Measurements from ENCODE around the gene CATSPER3. TPM values are rescaled to one million over a fixed set of nuclear protein-coding genes. Genes with fewer than 3 reads are reported as not detected.

Gene CATSPER3
- total and polyA plus RNA-seq, 2 of the 13 experiments (the other 11 are each of a cell fraction or from before 2014, with no cell fraction given), result 0.33 to 0.37 TPM

DNA sequence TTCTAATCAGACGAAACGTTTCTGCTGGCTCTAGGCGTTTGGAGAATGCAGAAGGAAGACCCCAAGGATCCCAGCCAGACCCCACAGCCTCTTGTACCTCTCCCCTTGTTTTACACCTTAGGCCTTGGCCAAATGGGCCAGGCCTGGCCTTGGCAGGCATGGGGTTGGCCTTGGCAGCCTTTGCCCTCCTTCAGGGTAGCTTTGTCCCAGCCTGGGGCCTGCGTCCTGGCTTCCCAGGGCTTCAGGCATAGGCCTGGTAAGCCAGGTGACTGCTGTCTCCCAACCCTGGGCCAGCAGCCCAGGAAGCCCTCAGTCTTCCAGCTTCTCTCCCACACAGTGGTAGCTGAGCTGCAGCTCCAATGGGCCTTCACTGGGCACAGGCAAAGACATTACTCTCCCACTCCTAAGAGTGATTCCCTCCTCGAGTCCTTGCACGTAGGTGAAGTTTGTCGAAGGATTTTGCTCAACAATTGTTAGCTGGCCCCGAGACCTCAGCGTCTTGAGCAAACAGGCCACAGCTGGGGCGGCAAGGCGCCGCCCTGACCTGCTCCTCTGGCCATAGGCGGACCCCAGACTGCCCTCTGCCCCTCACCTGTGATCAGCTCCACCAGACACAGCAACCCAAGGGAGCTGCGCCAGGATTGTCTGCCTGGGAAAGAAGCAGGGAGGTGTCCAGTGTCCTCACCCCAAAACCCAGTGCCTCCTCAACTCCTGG lies 67.4 kb downstream of the CATSPER3 start (continued):
- TF ChIP-seq HOXA3 (CRISPR knock-in tag; IDR thresholded peaks at IDR 0.05), result 0 out of 2 replicates have a peak, but pooled peaks have one; percentile 9
- TF ChIP-seq ZNF274 (CRISPR knock-in tag; IDR thresholded peaks at IDR 0.05), result 0 out of 2 replicates have a peak, but pooled peaks have one; percentile 8
- no peak for TF ChIP-seq TOPORS (CRISPR knock-in tag; IDR thresholded peaks at IDR 0.05)
- TF ChIP-seq, protein P1, sequence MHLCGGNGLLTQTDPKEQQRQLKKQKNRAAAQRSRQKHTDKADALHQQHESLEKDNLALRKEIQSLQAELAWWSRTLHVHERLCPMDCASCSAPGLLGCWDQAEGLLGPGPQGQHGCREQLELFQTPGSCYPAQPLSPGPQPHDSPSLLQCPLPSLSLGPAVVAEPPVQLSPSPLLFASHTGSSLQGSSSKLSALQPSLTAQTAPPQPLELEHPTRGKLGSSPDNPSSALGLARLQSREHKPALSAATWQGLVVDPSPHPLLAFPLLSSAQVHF (CRISPR knock-in tag; IDR thresholded peaks at IDR 0.05), result no peak
- TF ChIP-seq, protein P2, sequence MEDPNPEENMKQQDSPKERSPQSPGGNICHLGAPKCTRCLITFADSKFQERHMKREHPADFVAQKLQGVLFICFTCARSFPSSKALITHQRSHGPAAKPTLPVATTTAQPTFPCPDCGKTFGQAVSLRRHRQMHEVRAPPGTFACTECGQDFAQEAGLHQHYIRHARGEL (CRISPR knock-in tag; IDR thresholded peaks at IDR 0.05), result no peak
- TF ChIP-seq TBX2 (CRISPR knock-in tag; IDR thresholded peaks at IDR 0.05; ENCODE audit: borderline replicate concordance), result peak; percentile 10; the same call in 1 of the 2 replicates
- no peak for TF ChIP-seq ZZZ3 (CRISPR knock-in tag; IDR thresholded peaks at IDR 0.05; ENCODE audit: borderline replicate concordance)
- no peak for TF ChIP-seq ZNF180 (CRISPR knock-in tag; IDR thresholded peaks at IDR 0.05; ENCODE audit: borderline replicate concordance, low read depth)
- TF ChIP-seq, protein P3, sequence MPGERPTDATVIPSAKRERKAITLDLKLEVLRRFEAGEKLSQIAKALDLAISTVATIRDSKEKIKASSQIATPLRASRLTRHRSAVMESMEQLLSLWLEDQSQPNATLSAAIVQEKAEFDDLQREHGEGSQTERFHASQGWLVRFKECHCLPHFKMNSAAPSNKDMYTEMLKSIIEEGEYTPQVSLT (CRISPR knock-in tag; IDR thresholded peaks at IDR 0.05; ENCODE audit: borderline replicate concordance, low read depth), result no peak
- TF ChIP-seq CAMTA2 (CRISPR knock-in tag; IDR thresholded peaks at IDR 0.05; ENCODE audit: borderline replicate concordance), result no peak
- no peak for TF ChIP-seq ZNF34 (CRISPR knock-in tag; IDR thresholded peaks at IDR 0.05; ENCODE audit: borderline replicate concordance)
- no peak for TF ChIP-seq ZNF263 (CRISPR knock-in tag; IDR thresholded peaks at IDR 0.05)
- TF ChIP-seq PTBP1 (IDR thresholded peaks at IDR 0.05; ENCODE audit: low read depth, low read length, poor library complexity, severe bottlenecking), result no peak
- no peak for TF ChIP-seq STAT5B (CRISPR knock-in tag; IDR thresholded peaks at IDR 0.05)
- no peak for TF ChIP-seq RAD21 (CRISPR knock-in tag; IDR thresholded peaks at IDR 0.05)
- TF ChIP-seq YEATS2 (CRISPR knock-in tag; IDR thresholded peaks at IDR 0.05; ENCODE audit: borderline replicate concordance), result no peak
- TF ChIP-seq ZNF703 (CRISPR knock-in tag; IDR thresholded peaks at IDR 0.05; ENCODE audit: borderline replicate concordance), result no peak
- 0 out of 2 replicates have a peak, but pooled peaks have one; percentile 18 for TF ChIP-seq ZFX (CRISPR knock-in tag; IDR thresholded peaks at IDR 0.05; ENCODE audit: low read depth)
- TF ChIP-seq ZKSCAN5 (CRISPR knock-in tag; IDR thresholded peaks at IDR 0.05), result no peak
- TF ChIP-seq MEIS1 (CRISPR knock-in tag; IDR thresholded peaks at IDR 0.05; ENCODE audit: borderline replicate concordance), result no peak
- TF ChIP-seq ZNF7 (CRISPR knock-in tag; IDR thresholded peaks at IDR 0.05), result no peak
- no peak for TF ChIP-seq ZNF12 (CRISPR knock-in tag; IDR thresholded peaks at IDR 0.05)
- TF ChIP-seq ARHGAP35 (CRISPR knock-in tag; IDR thresholded peaks at IDR 0.05; ENCODE audit: borderline replicate concordance), result no peak
- TF ChIP-seq, protein P4, sequence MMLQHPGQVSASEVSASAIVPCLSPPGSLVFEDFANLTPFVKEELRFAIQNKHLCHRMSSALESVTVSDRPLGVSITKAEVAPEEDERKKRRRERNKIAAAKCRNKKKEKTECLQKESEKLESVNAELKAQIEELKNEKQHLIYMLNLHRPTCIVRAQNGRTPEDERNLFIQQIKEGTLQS (CRISPR knock-in tag; IDR thresholded peaks at IDR 0.05), result no peak
- TF ChIP-seq PCBP1 (IDR thresholded peaks at IDR 0.05; ENCODE audit: borderline replicate concordance, low read depth, low read length), result no peak
- TF ChIP-seq ZNF143 (CRISPR knock-in tag; IDR thresholded peaks at IDR 0.05), result peak; percentile 21; the same call in 1 of the 2 replicates
